Neural cell (in vitro differentiated cells): ENCODE results near the gene ELOVL7. TPM values are rescaled to one million over a fixed set of nuclear protein-coding genes. Genes with fewer than 3 reads are reported as not detected.

Source experiments
- H2AFZ ChIP-seq: fragments of 200-600, 300-800 bp; sonication (generic), shearing (Covaris generic); 2 replicates; pipeline ENCODE4 v1.6.0; 2014; ENCODE audit warnings: low read depth, mild to moderate bottlenecking, antibody characterized with exemption, low read length, moderate library complexity
- H3F3A ChIP-seq: fragments of 200-600 bp; shearing (Covaris generic); 2 replicates; pipeline ENCODE4 v1.6.1; 2016; ENCODE audit warnings: mild to moderate bottlenecking, moderate library complexity, mixed read lengths, antibody characterized with exemption, low read length; ENCODE audit not compliant: insufficient read depth, poor library complexity, severe bottlenecking
- H3K27ac ChIP-seq: fragments of 200-600, 300-800 bp; sonication (generic), shearing (Covaris generic); 2 replicates; pipeline ENCODE4 v1.5.1; 2014; ENCODE audit warnings: mild to moderate bottlenecking, low read length, moderate library complexity
- H3K27me3 ChIP-seq: fragments of 300-800, 200-600 bp; sonication (generic), shearing (Covaris generic); 2 replicates; pipeline ENCODE4 v1.6.0; 2014; ENCODE audit warnings: mild to moderate bottlenecking, low read depth, low read length, moderate library complexity; ENCODE audit not compliant: insufficient read depth
- H3K36me3 ChIP-seq: fragments of 300-800, 200-600 bp; sonication (generic), shearing (Covaris generic); 2 replicates; pipeline ENCODE4 v1.5.1; 2014; ENCODE audit warnings: mild to moderate bottlenecking, antibody characterized with exemption, low read length, moderate library complexity; ENCODE audit not compliant: insufficient read depth
- H3K4me2 ChIP-seq: fragments of 300-800, 200-600 bp; sonication (generic), shearing (Covaris generic); 2 replicates; pipeline ENCODE4 v1.6.0; 2014; ENCODE audit warnings: mild to moderate bottlenecking, low read length
- H3K4me3 ChIP-seq: fragments of 300-800, 200-600 bp; sonication (generic), shearing (Covaris generic); 2 replicates; pipeline ENCODE4 v1.5.1; 2014; ENCODE audit warnings: mild to moderate bottlenecking, low read length, moderate library complexity
- H3K79me2 ChIP-seq: fragments of 200-600 bp; shearing (Covaris generic); replicated peaks from 2 replicates; pipeline ENCODE4 v1.6.0; 2014; ENCODE audit warnings: mild to moderate bottlenecking, low read length, moderate library complexity; ENCODE audit not compliant: insufficient read depth
- H3K9ac ChIP-seq: fragments of 300-800, 200-600 bp; sonication (generic), shearing (Covaris generic); 2 replicates; pipeline ENCODE4 v1.6.1; 2016; ENCODE audit warnings: mild to moderate bottlenecking, low read length, mixed read lengths
- H3K9me2 ChIP-seq: fragments of 200-600 bp; shearing (Covaris generic); 2 replicates; pipeline ENCODE4 v1.6.1; 2016; ENCODE audit warnings: mild to moderate bottlenecking, low read length, mixed read lengths; ENCODE audit not compliant: insufficient read depth
- H3K9me3 ChIP-seq: fragments of 200-600, 300-800 bp; sonication (generic), shearing (Covaris generic); 2 replicates; pipeline ENCODE4 v1.6.1; 2016; ENCODE audit warnings: mild to moderate bottlenecking, mixed run types, low read length, moderate library complexity, mixed read lengths
- H4K20me1 ChIP-seq: fragments of 200-600 bp; shearing (Covaris generic); 2 replicates; pipeline ENCODE4 v1.6.1; 2016; ENCODE audit warnings: mild to moderate bottlenecking, mixed run types; ENCODE audit not compliant: insufficient read depth
- CTCF ChIP-seq: fragments of 450-650 bp; IDR thresholded peaks from 2 replicates; pipeline ENCODE4 v1.5.1; 2014; ENCODE audit warnings: antibody characterized with exemption, mild to moderate bottlenecking, moderate library complexity; ENCODE audit not compliant: poor library complexity, severe bottlenecking
- EP300 ChIP-seq: fragments of 450-650 bp; conservative IDR thresholded peaks from 2 replicates; pipeline ENCODE4 v1.6.1; 2014; ENCODE audit warnings: antibody characterized with exemption, mild to moderate bottlenecking, moderate library complexity; ENCODE audit not compliant: poor library complexity, severe bottlenecking
- EZH2 ChIP-seq: fragments of 200-600, 300-800 bp; shearing (Covaris generic), sonication (generic); IDR thresholded peaks from 2 replicates; pipeline ENCODE4 v1.6.1; 2014; ENCODE audit warnings: antibody characterized with exemption, low read length, borderline replicate concordance, mild to moderate bottlenecking; ENCODE audit not compliant: insufficient read depth, poor library complexity, severe bottlenecking
- MXI1 ChIP-seq: fragments of 450-650 bp; conservative IDR thresholded peaks from 2 replicates; pipeline ENCODE4 v1.6.1; 2014; ENCODE audit warnings: antibody characterized with exemption, mild to moderate bottlenecking; ENCODE audit not compliant: poor library complexity, severe bottlenecking
- POLR2AphosphoS5 ChIP-seq: IDR thresholded peaks from 2 replicates; pipeline ENCODE4 v1.6.1; 2012
- RAD21 ChIP-seq: fragments of 450-650 bp; conservative IDR thresholded peaks from 2 replicates; pipeline ENCODE4 v1.6.1; 2014; ENCODE audit warnings: antibody characterized with exemption, mild to moderate bottlenecking, moderate library complexity
- REST ChIP-seq: IDR thresholded peaks from 2 replicates; pipeline ENCODE4 v1.6.1; 2012; ENCODE audit warnings: borderline replicate concordance
- SMC3 ChIP-seq: fragments of 450-650 bp; conservative IDR thresholded peaks from 2 replicates; pipeline ENCODE4 v1.6.1; 2014; ENCODE audit warnings: antibody characterized with exemption, mild to moderate bottlenecking, moderate library complexity; ENCODE audit not compliant: poor library complexity
- TAF1 ChIP-seq: IDR thresholded peaks from 2 replicates; pipeline ENCODE4 v1.6.1; 2012; ENCODE audit warnings: low read depth
- polyA plus RNA-seq: library from polyadenylated mRNA; depleted of rRNA; stranded (reverse); fragments of >200 nt; gene quantifications from 2 replicates; pipeline ENCODE4 v1.2.3, GENCODE V29; 2014

The ELOVL7 gene
- polyA plus RNA-seq, 1 donor from 2014 or later: 3.9 TPM

GRCh38 chr5:60788863-60789513 is 55.1 kb downstream of the ELOVL7 start:
- no peaks in the 10 kb centered on the region for H3K9me3 ChIP-seq
- no peak overlapping the region for H3K4me3 ChIP-seq
- no peak overlapping the region for H3K9ac ChIP-seq
- H3K27ac ChIP-seq: no peak overlapping the region
- H2AFZ ChIP-seq: no peak overlapping the region
- H3K36me3 ChIP-seq: no peaks in the 10 kb centered on the region
- no peaks in the 10 kb centered on the region for H3K27me3 ChIP-seq
- H3K4me2 ChIP-seq: no peak overlapping the region
- H4K20me1 ChIP-seq: no peaks in the 10 kb centered on the region
- H3K9me2 ChIP-seq: no peaks in the 10 kb centered on the region
- no peaks in the 10 kb centered on the region for H3K79me2 ChIP-seq
- TF ChIP-seq REST (no peak), MXI1 (no peak), CTCF (no peak), POLR2AphosphoS5 (no peak), EZH2 (no peak), TAF1 (no peak), SMC3 (no peak), RAD21 (no peak), EP300 (no peak)
- no peaks in the 10 kb centered on the region for H3F3A ChIP-seq

- H3K27ac ChIP-seq: no peak overlapping the region
- no peaks in the 10 kb centered on the region for H3K79me2 ChIP-seq
- no peaks in the 10 kb centered on the region for H3K36me3 ChIP-seq
- H3K9me3 ChIP-seq: no peaks in the 10 kb centered on the region
- no peaks in the 10 kb centered on the region for H4K20me1 ChIP-seq
- H3F3A ChIP-seq: no peaks in the 10 kb centered on the region
- H3K9me2 ChIP-seq: no peaks in the 10 kb centered on the region
- no peak for TF ChIP-seq REST
- TF ChIP-seq EZH2: no peak
- no peak for TF ChIP-seq SMC3
- TF ChIP-seq CTCF: no peak
- no peak for TF ChIP-seq POLR2AphosphoS5
- no peak for TF ChIP-seq EP300
- no peak for TF ChIP-seq RAD21
- no peak for TF ChIP-seq TAF1
- TF ChIP-seq MXI1: no peak
- no peak overlapping the region for H3K4me2 ChIP-seq
- H2AFZ ChIP-seq: no peak overlapping the region
- no peak overlapping the region for H3K9ac ChIP-seq
- no peaks in the 10 kb centered on the region for H3K27me3 ChIP-seq
- no peak overlapping the region for H3K4me3 ChIP-seq
These were observed 64.6 kb downstream of the ELOVL7 start for GRCh38 chr5:60779466-60779865.
